ENCODE data around the gene ZNF518A. TPM values are rescaled to one million over a fixed set of nuclear protein-coding genes. Genes with fewer than 3 reads are reported as not detected.

Gene ZNF518A
- polyA plus RNA-seq, 1 donor from 2014 or later: 56.7 TPM

DNA sequence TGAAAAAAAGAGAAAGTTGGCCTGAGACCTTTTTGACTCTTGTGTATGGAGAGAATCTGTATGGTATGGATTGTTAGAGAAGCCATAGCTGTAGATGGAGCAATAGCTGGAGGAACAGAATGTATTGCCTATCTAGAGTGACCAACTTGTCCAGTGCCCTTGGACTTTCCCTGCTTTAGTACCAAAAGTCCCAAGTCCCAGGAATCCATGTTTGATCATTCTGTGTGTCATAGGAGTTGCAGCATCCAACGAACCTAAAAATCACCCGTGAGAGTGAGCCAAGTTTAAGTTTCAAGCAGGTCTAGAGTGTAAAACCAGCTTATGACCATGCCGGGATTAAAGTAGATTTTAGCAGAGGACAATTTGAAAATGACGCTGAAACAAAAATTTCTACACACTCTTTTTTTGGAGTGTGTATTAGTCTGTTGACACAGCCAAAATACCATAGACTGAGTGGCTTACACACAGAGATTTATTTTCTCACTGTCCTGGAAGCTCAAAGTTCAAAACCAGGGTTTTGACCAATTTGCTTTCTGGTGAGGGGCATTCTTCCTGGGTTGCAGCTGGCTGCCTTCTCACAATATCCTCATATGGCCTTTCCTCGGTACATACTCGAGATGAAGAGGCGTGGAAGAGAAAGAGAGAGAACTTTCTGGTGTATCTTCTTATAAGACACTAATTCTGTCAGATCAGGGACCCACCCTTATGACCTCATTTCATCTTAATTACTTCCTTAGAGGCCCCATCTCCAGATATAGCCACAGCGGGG is 36.9 kb upstream of the ZNF518A start:
- Histone ChIP-seq H3K27me3 (ENCODE audit: insufficient read depth, low read depth, low read length) (no peaks in the 10 kb centered on the region), H3F3A (ENCODE audit: insufficient read depth, low read length, poor library complexity, severe bottlenecking) (no peaks in the 10 kb centered on the region), H3K36me3 (ENCODE audit: insufficient read depth, low read length) (no peaks in the 10 kb centered on the region), H3K9ac (ENCODE audit: low read length) (no peak overlapping the region), H3K27ac (ENCODE audit: low read length) (no peak overlapping the region), H3K4me3 (ENCODE audit: low read length) (no peak overlapping the region), H2AFZ (ENCODE audit: low read depth, low read length) (no peak overlapping the region), H3K9me2 (ENCODE audit: insufficient read depth, low read length) (no peaks in the 10 kb centered on the region), H3K4me2 (ENCODE audit: low read length) (no peak overlapping the region), H4K20me1 (ENCODE audit: insufficient read depth) (no peaks in the 10 kb centered on the region), H3K79me2 (replicated peaks; ENCODE audit: insufficient read depth, low read length) (no peaks in the 10 kb centered on the region), H3K9me3 (ENCODE audit: low read length) (no peaks in the 10 kb centered on the region)
- TF ChIP-seq POLR2AphosphoS5 (IDR thresholded peaks at IDR 0.05): no peak
- TF ChIP-seq SMC3 (conservative IDR thresholded peaks at IDR 0.05; ENCODE audit: poor library complexity): no peak
- TF ChIP-seq EP300 (conservative IDR thresholded peaks at IDR 0.05; ENCODE audit: poor library complexity, severe bottlenecking): no peak
- no peak for TF ChIP-seq MXI1 (conservative IDR thresholded peaks at IDR 0.05; ENCODE audit: poor library complexity, severe bottlenecking)
- TF ChIP-seq, protein P1, sequence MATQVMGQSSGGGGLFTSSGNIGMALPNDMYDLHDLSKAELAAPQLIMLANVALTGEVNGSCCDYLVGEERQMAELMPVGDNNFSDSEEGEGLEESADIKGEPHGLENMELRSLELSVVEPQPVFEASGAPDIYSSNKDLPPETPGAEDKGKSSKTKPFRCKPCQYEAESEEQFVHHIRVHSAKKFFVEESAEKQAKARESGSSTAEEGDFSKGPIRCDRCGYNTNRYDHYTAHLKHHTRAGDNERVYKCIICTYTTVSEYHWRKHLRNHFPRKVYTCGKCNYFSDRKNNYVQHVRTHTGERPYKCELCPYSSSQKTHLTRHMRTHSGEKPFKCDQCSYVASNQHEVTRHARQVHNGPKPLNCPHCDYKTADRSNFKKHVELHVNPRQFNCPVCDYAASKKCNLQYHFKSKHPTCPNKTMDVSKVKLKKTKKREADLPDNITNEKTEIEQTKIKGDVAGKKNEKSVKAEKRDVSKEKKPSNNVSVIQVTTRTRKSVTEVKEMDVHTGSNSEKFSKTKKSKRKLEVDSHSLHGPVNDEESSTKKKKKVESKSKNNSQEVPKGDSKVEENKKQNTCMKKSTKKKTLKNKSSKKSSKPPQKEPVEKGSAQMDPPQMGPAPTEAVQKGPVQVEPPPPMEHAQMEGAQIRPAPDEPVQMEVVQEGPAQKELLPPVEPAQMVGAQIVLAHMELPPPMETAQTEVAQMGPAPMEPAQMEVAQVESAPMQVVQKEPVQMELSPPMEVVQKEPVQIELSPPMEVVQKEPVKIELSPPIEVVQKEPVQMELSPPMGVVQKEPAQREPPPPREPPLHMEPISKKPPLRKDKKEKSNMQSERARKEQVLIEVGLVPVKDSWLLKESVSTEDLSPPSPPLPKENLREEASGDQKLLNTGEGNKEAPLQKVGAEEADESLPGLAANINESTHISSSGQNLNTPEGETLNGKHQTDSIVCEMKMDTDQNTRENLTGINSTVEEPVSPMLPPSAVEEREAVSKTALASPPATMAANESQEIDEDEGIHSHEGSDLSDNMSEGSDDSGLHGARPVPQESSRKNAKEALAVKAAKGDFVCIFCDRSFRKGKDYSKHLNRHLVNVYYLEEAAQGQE (IDR thresholded peaks at IDR 0.05; ENCODE audit: borderline replicate concordance): no peak
- no peak for TF ChIP-seq EZH2 (IDR thresholded peaks at IDR 0.05; ENCODE audit: borderline replicate concordance, insufficient read depth, low read length, poor library complexity, severe bottlenecking)

DNA sequence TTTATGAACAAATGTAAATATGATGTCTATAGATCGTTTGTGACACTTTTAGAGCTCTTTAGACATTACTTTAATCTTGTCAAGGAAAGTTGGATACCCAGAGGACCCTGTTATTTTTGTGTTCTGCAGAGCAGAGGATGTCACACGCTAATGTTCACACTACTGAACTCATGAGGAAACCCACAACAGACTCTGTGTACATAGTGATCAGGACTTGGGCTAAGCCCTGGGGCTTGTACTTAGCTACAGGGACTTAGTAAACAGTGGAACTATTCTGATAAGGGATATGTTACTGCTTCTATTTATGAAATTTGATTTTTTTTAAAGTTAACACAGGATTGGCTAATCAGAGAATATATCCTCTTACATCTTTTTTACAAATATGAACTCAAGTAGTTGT is 36.1 kb upstream of the ZNF518A start:
- Histone ChIP-seq H3K36me3 (ENCODE audit: insufficient read depth, low read length) (no peaks in the 10 kb centered on the region), H3K9ac (ENCODE audit: low read length) (no peak overlapping the region), H3K4me2 (ENCODE audit: low read length) (no peak overlapping the region), H3K79me2 (replicated peaks; ENCODE audit: insufficient read depth, low read length) (no peaks in the 10 kb centered on the region), H4K20me1 (ENCODE audit: insufficient read depth) (no peaks in the 10 kb centered on the region), H2AFZ (ENCODE audit: low read depth, low read length) (no peak overlapping the region), H3K9me3 (ENCODE audit: low read length) (no peaks in the 10 kb centered on the region), H3K4me3 (ENCODE audit: low read length) (no peak overlapping the region), H3K27me3 (ENCODE audit: insufficient read depth, low read depth, low read length) (no peaks in the 10 kb centered on the region), H3K9me2 (ENCODE audit: insufficient read depth, low read length) (no peaks in the 10 kb centered on the region), H3K27ac (ENCODE audit: low read length) (no peak overlapping the region), H3F3A (ENCODE audit: insufficient read depth, low read length, poor library complexity, severe bottlenecking) (no peaks in the 10 kb centered on the region)
- TF ChIP-seq RAD21 (conservative IDR thresholded peaks at IDR 0.05) (no peak), EZH2 (IDR thresholded peaks at IDR 0.05; ENCODE audit: borderline replicate concordance, insufficient read depth, low read length, poor library complexity, severe bottlenecking) (no peak), POLR2AphosphoS5 (IDR thresholded peaks at IDR 0.05) (no peak), EP300 (conservative IDR thresholded peaks at IDR 0.05; ENCODE audit: poor library complexity, severe bottlenecking) (no peak), MXI1 (conservative IDR thresholded peaks at IDR 0.05; ENCODE audit: poor library complexity, severe bottlenecking) (no peak), SMC3 (conservative IDR thresholded peaks at IDR 0.05; ENCODE audit: poor library complexity) (no peak), TAF1 (IDR thresholded peaks at IDR 0.05; ENCODE audit: low read depth) (no peak)
- TF ChIP-seq, protein P1 (IDR thresholded peaks at IDR 0.05; ENCODE audit: borderline replicate concordance): no peak
- TF ChIP-seq, protein P2, sequence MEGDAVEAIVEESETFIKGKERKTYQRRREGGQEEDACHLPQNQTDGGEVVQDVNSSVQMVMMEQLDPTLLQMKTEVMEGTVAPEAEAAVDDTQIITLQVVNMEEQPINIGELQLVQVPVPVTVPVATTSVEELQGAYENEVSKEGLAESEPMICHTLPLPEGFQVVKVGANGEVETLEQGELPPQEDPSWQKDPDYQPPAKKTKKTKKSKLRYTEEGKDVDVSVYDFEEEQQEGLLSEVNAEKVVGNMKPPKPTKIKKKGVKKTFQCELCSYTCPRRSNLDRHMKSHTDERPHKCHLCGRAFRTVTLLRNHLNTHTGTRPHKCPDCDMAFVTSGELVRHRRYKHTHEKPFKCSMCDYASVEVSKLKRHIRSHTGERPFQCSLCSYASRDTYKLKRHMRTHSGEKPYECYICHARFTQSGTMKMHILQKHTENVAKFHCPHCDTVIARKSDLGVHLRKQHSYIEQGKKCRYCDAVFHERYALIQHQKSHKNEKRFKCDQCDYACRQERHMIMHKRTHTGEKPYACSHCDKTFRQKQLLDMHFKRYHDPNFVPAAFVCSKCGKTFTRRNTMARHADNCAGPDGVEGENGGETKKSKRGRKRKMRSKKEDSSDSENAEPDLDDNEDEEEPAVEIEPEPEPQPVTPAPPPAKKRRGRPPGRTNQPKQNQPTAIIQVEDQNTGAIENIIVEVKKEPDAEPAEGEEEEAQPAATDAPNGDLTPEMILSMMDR (IDR thresholded peaks at IDR 0.05; ENCODE audit: poor library complexity, severe bottlenecking): no peak
